22Rv1 (cell line): ENCODE data around the gene ALLC.

ENCODE experiments used
- CTCF ChIP-seq: fragments of 450-650 bp; IDR thresholded peaks from 2 replicates; pipeline ENCODE4 v1.5.1; 2017; ENCODE audit warnings: mild to moderate bottlenecking
- ZFX ChIP-seq: fragments of 450-650 bp; IDR thresholded peaks from 2 replicates; pipeline ENCODE4 v1.6.1; 2017; ENCODE audit warnings: antibody characterized with exemption, borderline replicate concordance

- TF ChIP-seq CTCF (no peak), ZFX (no peak)
Measured at GRCh38 chr2:3736112-3736511, 78.1 kb downstream of the ALLC start.
